Glutamatergic neuron (in vitro differentiated cells): ENCODE data around the gene SALL1. TPM values are rescaled to one million over a fixed set of nuclear protein-coding genes. Genes with fewer than 3 reads are reported as not detected.

ENCODE experiments used
- DNase-seq: peaks from one replicate; pipeline ENCODE4 v3.0.0; 2022
- H3K27ac Mint-ChIP-seq: one replicate; pipeline ENCODE4 v1.8.0; 2020; ENCODE audit warnings: mild to moderate bottlenecking, mixed read lengths, inconsistent platforms; ENCODE audit not compliant: unreplicated experiment
- H3K27me3 Mint-ChIP-seq: one replicate; pipeline ENCODE4 v1.8.0; 2020; ENCODE audit warnings: mild to moderate bottlenecking, moderate library complexity, mixed read lengths, inconsistent platforms; ENCODE audit not compliant: unreplicated experiment
- H3K36me3 Mint-ChIP-seq: one replicate; pipeline ENCODE4 v1.8.0; 2020; ENCODE audit warnings: mild to moderate bottlenecking, mixed read lengths, inconsistent platforms; ENCODE audit not compliant: unreplicated experiment
- H3K4me1 Mint-ChIP-seq: one replicate; pipeline ENCODE4 v1.8.0; 2020; ENCODE audit warnings: mild to moderate bottlenecking, low read depth, mixed read lengths, inconsistent platforms; ENCODE audit not compliant: unreplicated experiment
- H3K4me3 Mint-ChIP-seq: one replicate; pipeline ENCODE4 v1.8.0; 2020; ENCODE audit warnings: mild to moderate bottlenecking, mixed read lengths, inconsistent platforms; ENCODE audit not compliant: unreplicated experiment
- H3K9me3 Mint-ChIP-seq: one replicate; pipeline ENCODE4 v1.8.0; 2020; ENCODE audit warnings: mild to moderate bottlenecking, moderate library complexity, mixed read lengths, inconsistent platforms; ENCODE audit not compliant: unreplicated experiment
- total RNA-seq: library from RNA; stranded (reverse); fragmentation: NEBNext Ultra II Directional; extraction: Animal tissue kit (Norgen Biotek cat#: 25700); gene quantifications from one replicate; pipeline ENCODE4 v1.2.1, GENCODE V29; 2021; ENCODE audit not compliant: unreplicated experiment
- TF ChIP-seq, protein P1 (sequence below): fragments of 200-600 bp; sonication (generic); IDR thresholded peaks from one replicate; pipeline ENCODE4 v1.5.0; 2021; ENCODE audit not compliant: partially characterized antibody, unreplicated experiment

The SALL1 gene
- total RNA-seq, 1 donor from 2014 or later, result 35.7 TPM

DNA sequence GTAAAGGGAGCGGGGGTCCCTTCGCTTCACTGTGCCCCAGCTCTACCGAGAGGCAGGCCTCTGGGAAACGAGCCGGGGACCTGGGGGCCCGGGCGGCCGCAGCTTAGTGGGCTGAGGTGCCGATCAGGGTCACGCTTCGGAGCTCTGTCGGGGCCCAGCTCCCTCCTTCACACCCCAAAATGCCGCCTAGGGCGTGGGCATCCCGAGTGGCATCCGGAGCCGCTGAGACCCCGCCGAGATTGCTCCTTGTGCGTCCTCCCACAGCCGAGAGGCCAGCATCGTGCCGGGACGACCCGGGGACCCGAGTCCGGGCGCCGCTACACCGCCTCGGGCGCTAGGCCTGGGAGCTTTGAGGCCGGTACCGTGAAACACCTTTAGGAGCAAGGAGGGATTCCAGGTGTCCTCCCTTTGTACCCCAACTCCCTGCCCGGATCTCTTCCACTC, 1.3 kb downstream of the SALL1 start:
- H3K27ac Mint-ChIP-seq, result peak overlapping the region; percentile 90
- peaks cover 19% of the 10 kb centered on the region for H3K27me3 Mint-ChIP-seq
- DNase-seq, result no peak
- H3K4me1 Mint-ChIP-seq, result peaks cover 43% of the 10 kb centered on the region
- peaks cover 8% of the 10 kb centered on the region for H3K9me3 Mint-ChIP-seq
- peak overlapping the region; percentile 91 for H3K4me3 Mint-ChIP-seq
- TF ChIP-seq, protein P1, sequence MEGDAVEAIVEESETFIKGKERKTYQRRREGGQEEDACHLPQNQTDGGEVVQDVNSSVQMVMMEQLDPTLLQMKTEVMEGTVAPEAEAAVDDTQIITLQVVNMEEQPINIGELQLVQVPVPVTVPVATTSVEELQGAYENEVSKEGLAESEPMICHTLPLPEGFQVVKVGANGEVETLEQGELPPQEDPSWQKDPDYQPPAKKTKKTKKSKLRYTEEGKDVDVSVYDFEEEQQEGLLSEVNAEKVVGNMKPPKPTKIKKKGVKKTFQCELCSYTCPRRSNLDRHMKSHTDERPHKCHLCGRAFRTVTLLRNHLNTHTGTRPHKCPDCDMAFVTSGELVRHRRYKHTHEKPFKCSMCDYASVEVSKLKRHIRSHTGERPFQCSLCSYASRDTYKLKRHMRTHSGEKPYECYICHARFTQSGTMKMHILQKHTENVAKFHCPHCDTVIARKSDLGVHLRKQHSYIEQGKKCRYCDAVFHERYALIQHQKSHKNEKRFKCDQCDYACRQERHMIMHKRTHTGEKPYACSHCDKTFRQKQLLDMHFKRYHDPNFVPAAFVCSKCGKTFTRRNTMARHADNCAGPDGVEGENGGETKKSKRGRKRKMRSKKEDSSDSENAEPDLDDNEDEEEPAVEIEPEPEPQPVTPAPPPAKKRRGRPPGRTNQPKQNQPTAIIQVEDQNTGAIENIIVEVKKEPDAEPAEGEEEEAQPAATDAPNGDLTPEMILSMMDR, result no peak
- H3K36me3 Mint-ChIP-seq, result no peaks in the 10 kb centered on the region

DNA sequence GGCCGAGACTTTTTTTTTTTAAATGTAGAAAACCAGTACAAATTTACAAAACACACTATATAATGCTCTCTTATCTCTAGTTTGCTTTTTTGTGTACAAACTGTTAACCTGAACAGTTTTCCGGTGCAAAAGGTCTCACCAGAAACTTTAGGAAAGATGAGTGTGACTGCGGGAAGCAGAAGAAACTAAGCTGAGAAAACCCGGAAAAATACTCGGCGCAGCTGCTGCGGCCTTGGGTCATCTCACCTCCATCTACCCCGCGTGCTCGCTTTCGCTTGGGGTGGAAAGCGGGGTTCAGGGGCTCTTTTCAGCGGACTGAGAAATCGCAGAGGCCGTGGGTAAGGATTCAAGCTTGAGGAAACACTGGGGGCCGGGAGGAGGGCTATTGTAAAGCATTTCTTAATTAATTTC, 1.8 kb downstream of the SALL1 start:
- H3K27me3 Mint-ChIP-seq, result peaks cover 18% of the 10 kb centered on the region
- DNase-seq, result no peak
- H3K36me3 Mint-ChIP-seq, result no peaks in the 10 kb centered on the region
- peaks cover 8% of the 10 kb centered on the region for H3K9me3 Mint-ChIP-seq
- peaks cover 43% of the 10 kb centered on the region for H3K4me1 Mint-ChIP-seq
- peak overlapping the region; percentile 91 for H3K4me3 Mint-ChIP-seq
- TF ChIP-seq, protein P1, result no peak
- peak overlapping the region; percentile 71 for H3K27ac Mint-ChIP-seq

DNA sequence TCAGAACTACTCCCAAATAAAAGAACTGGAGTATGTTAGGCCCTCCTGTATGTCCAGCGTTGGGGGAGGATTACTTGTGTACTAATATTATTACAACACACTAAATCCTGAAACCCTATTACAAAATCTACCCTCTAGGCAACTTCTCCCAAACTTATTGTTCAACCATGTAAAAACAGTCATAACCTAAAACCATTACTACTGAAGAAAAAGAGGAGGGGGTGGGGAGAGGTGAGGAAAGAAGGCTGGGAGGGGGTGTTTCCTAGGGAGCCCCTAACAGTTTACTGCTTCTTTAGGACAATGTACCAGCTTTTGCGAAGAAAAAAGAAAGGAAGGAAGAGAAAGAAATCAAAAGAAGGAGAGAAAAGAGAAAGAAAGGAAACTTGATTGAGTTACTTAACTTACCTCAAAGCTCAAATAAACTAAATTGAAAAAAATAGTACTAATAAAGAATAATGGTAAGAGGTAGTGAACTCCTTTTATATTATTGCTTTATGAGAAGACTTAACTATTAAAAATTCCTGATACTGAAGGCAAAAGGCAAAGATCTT, 2.3 kb downstream of the SALL1 start:
- Mint-ChIP-seq H3K4me3 (peak overlapping the region; percentile 91), H3K4me1 (peaks cover 42% of the 10 kb centered on the region), H3K27ac (peak overlapping the region; percentile 71), H3K9me3 (peaks cover 6% of the 10 kb centered on the region), H3K27me3 (peaks cover 13% of the 10 kb centered on the region), H3K36me3 (no peaks in the 10 kb centered on the region)
- TF ChIP-seq, protein P1, result no peak
- no peak for DNase-seq

DNA sequence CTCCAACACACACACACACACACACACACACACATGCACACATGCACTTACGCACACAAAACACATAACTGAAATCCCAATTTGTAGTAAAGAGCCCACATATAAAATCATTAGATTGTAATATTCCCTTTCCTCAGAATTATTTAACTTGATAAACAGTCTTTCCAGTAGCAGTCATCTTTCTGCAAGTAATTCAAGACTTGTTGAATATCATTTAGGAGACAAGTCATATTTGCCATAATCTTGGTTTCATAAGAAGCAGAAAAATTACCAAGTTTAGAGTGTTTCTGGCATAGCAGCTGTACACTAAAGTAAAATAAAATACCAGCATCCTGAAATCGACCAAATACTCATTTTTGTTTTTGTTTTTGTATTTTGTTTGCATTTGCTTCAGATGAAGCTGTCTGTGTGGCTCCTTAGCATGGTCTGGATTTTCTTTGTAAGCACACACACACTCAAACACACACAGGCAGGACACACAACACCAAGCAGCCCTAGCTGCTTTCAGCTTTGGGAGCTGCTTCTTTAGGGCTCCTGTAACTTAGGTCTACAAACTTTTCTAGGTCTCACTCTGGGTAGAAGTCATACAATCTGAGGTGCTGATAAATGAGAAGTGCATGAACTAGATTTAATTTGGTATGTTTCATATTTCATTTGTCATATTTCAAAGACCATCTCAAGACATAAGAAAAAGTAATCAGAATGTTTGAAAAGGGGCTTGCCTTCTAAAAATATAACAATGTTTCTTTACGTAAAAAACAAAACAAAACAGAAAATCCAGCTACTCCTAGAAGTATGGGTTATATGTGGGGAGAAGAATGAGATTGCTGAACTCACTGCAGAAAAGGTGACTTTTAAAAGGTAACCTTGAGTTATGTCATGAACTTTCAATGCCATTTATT, 3.0 kb downstream of the SALL1 start:
- H3K36me3 Mint-ChIP-seq, result no peaks in the 10 kb centered on the region
- H3K4me3 Mint-ChIP-seq, result peak overlapping the region; percentile 91
- H3K9me3 Mint-ChIP-seq, result peaks cover 6% of the 10 kb centered on the region
- H3K27me3 Mint-ChIP-seq, result peaks cover 7% of the 10 kb centered on the region
- TF ChIP-seq, protein P1, result no peak
- DNase-seq, result no peak
- H3K27ac Mint-ChIP-seq, result peak overlapping the region; percentile 71
- H3K4me1 Mint-ChIP-seq, result peaks cover 37% of the 10 kb centered on the region
